Fibroblast of skin of right quadriceps (primary cell): ENCODE measurements around the gene VKORC1L1.
"Not testable (repeated sequence)": the region's sequence is repeated elsewhere in the genome, so short reads cannot be mapped to it uniquely, and the experiment has no call there.

Experiments used
- DNase-seq: peaks from one replicate; pipeline ENCODE4 v3.0.0-alpha.2; 2013

VKORC1L1 gene

GRCh38 chr7:65979583-65980477, 107.0 kb downstream of the VKORC1L1 start:
- no peak for DNase-seq

- DNase-seq = no peak
Measured at GRCh38 chr7:65980478-65981250, 107.8 kb downstream of the VKORC1L1 start.

- peak; percentile 90 for DNase-seq
Measured at GRCh38 chr7:65981965-65982792, 109.3 kb downstream of the VKORC1L1 start, which contains the start of gene GUSB. TSS of gene GUSB (minus strand) at chr7:65982213. CDS start at chr7:65982183, 30 bp downstream.

- DNase-seq = no peak
Measured at GRCh38 chr7:65983965-65984658, 111.2 kb downstream of the VKORC1L1 start.

- no peak for DNase-seq
Measured at GRCh38 chr7:65988084-65988483, 115.2 kb downstream of the VKORC1L1 start.

GRCh38 chr7:65988503-65988902, 115.6 kb downstream of the VKORC1L1 start:
- not testable (repeated sequence) for DNase-seq

- no peak for DNase-seq
Measured at GRCh38 chr7:65989694-65990080, 116.8 kb downstream of the VKORC1L1 start.

GRCh38 chr7:65991829-65992228, 119.0 kb downstream of the VKORC1L1 start:
- DNase-seq = not testable (repeated sequence)

GRCh38 chr7:65992526-65992925, 119.7 kb downstream of the VKORC1L1 start:
- DNase-seq = no peak

- not testable (repeated sequence) for DNase-seq
Measured at GRCh38 chr7:65994984-65995383, 122.1 kb downstream of the VKORC1L1 start.

GRCh38 chr7:66000823-66001417, 128.0 kb downstream of the VKORC1L1 start:
- DNase-seq = not testable (repeated sequence)

GRCh38 chr7:66005115-66005671, 132.3 kb downstream of the VKORC1L1 start:
- DNase-seq = not testable (repeated sequence)

- DNase-seq = no peak
Measured at GRCh38 chr7:66007232-66007631, 134.4 kb downstream of the VKORC1L1 start.
